GM21447 (cell line): ENCODE results near the gene RASA2.

Experiments
- ATAC-seq: cut with Tn5 transposase; IDR thresholded peaks from one replicate; pipeline ENCODE4 v1.9.1; 2021; ENCODE audit not compliant: unreplicated experiment

Gene RASA2

DNA sequence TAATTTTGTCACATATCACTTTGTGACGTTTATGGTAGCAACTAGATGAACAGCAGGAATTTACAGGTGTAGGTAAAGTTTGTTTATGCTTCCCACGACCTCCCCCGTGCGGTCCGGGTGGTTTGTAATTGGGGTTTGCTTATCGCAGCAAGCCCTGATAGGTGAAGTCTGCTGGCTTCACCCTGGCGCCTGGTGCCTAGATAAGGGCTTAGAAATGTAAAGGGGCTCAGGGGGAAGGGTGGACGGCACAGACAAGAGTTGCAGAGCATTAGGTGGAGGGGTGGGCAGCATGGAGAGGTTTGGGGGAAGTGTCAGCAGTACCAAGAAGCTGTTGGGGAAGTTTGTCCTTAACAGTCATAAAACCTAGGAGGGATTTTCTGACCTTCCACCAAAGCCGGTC, 143.1 kb downstream of the RASA2 start:
- ATAC-seq: no peak

DNA sequence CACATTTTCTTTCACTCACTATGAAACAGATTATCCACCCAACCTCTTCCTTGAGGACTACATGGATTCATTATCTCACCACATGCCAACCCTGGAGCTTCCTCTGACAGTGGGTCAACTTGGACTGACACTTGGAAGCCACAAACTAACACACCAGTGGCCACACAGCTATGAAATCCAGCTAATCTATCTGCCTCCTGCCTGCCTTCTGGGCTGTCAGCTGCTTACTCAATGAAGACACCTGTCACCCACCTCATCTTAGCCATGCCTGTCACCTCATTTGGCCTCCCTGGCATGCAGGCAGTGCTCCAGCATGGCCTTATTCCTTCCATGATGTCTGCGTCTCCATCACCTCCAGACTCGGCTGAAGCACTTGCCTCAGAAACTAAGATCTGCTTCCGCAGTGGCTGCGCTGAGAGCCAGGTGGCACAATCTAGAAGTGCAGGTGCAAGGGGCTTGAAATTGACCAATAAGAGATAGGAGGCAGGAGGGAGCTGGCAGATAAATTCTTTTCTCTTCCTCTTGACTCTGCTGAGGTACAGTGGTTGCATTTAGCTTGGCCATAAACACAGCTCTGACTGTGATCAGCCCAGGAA, 146.1 kb downstream of the RASA2 start:
- ATAC-seq: no peak

DNA sequence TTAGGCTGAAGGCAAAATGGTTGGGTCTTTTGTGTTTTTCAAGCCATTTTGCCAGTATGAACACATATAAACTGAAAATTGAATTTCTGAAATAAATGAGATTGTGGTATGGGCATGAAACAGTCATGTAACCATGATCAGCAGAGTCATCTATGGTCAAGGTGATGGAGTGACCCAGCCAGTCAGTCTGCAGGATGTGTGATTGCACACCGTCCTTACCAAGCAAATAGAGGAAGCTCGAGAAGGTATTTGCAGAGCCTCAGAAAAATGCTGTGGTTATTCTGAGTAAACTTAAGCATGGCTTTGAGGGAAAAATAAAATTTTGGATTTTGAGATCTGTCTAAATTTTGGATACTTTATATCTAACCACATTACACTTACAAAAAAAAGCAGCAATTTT, 155.4 kb downstream of the RASA2 start:
- ATAC-seq: no peak

DNA sequence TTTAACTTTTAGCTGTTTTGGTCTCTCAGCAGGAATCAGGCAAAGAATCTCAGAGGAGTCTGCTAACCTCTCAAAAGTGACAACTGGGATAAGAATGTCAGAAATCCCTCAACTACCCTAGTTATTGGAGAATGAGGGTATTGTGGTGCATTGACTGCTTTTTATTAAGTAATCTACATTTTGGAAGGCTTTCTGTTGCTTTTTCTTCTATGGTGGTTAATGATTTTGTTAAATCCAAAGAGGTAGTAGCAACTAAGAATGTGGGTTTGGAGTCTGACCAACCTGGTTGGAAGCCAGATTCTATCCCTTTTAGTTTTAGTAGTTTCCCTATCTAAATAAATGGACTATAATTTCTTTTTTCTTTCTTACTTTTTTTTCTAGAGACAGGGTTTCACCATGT, 156.6 kb downstream of the RASA2 start:
- ATAC-seq: no peak

DNA sequence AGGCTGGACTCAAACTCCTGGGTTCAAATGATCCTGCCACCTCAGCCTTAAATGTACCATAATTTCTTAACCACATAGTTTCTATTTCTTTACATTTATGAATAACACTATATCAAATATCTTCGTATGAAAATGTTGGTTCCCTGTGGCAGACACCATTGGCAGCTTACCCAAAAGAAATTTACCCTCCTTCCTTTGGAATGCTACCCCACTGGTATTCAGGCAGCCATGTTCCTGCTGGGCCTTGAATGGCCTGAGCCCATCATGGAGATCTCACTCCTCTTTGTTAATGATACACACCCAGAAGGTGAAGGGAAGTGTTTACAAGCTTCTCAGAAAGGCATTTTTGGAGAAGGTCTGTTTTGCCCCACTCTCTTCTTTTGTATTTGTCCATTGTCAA, 157.0 kb downstream of the RASA2 start:
- ATAC-seq: no peak

DNA sequence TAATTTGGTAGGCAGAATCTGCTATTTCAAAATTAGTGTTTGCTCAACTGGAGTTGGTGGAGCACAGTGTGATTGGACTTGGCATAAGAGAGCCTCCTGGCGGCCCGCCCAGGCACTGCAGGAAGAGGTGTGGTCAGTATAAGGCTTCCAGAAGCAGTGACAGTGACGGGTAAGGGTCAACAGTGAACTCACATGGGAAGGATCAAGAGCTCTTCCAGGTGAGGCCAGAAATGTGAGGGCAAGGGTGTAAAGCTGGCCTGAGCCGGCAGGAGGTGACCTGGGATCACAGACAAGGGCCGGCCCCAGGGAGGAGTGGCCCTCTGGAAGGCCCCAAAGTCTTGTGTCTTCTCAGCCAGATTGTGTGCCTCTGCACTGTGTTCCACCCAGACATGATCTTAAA, 158.1 kb downstream of the RASA2 start:
- ATAC-seq: no peak

DNA sequence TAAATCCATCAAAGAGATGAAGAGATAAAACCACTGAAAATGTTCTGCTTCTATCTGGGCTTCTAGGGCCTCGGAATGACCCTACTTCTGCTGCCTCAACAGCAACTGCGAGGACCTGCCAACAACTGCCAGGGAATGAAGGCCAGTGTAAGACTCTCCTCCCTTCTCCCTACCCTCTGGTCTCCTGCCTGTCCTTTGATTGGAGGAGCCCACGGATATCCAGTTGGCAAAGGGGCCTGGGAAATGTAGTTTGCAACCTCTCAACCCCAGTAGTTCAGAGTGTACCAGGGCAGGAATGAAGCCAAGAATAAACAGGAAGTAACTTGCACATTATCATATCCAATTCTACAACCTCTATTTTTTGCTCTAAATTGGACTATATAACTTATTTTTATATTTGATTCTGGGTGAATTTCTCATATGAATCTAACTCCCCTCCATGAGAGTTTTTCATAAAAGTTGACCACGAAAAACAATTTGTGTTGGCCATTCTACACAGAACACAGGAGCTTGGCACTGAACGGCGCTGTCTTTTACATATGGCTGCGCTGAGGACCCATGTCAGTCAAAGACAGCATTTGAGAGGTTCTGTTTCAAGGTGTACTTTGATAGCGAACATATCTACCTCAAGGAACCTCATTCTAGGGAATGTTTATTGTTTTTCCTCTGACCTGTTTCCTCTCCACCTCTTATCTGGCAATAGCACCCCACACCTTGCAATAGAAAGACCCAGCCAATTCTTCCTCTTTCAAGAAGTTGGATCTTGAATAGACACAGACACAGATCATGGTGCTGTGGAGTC, 160.1 kb downstream of the RASA2 start:
- ATAC-seq: no peak

DNA sequence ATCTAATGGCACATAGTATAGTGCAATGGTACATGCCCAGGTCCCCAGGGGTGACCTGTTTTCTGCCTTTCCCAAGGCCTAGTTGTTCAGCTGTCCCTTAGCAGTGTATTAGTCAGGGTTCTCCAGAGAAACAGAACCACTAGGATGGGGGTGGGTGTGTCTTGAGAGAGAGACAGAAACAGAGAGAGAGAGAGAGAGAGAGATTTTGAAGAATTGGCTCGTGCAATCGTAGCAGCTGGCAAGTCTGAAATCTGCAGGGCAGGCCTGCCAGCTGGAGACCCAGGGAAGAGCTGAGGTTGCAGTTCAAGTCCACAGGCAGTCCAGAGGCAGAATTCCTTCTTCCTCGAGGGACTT, 160.7 kb downstream of the RASA2 start:
- no peak for ATAC-seq

DNA sequence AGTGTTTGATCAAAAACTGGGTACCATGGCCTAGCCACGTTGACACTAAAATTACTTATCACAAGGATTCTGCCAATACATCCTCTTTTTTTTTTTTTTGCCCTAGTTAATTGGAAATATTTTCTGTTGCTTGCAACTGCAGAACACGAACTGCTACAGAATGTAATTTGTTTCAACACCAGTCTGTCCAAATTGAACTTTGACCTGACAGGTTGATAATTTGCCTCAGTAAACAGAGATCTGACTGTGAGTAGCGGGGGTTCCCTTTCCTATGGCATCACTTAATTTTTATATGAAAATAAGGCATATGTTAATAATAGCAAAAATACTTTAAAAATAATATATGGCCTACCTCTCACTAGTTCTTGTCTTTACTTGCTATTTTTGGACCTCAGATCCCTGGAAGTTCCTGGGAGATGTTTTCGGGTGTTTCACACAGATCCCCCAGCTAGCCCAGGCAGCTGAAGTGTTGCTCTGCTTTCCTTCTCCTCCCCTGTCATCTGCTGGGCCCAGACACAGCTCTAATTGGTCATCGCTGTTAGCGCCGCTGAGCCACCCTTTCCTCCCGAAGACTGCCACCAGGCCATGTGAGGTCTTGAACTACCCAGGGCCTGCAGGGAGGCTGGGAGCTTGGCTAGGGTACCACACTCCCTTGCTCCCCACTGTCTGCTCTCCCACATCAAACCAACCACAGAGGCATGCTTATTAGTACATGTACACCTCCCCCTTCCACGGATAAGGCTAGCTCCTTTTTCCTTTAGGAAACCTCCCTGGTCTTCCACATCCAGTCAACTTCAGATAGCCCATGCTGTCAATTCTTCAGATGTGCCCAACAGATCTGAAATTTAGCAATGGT, 161.5 kb downstream of the RASA2 start:
- no peak for ATAC-seq

DNA sequence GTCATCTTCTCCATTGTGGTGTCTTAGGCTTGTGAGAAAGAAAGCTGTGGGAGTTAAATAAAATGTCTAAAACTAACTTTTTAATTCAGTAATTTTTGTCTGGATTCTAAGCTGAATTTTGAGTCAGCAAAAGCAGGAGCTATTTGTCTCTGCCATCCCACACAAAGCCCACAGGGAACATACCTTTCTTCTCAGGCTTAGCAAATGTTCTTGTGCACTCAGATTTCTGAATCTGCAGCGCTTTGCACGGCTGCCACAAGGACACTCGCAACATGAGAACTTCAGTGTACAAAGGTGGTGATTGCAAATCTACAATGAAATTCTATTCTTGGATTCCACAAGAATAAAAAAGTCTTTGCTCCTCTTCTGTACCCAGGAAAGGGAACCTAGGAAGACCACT, 163.0 kb downstream of the RASA2 start:
- no peak for ATAC-seq

DNA sequence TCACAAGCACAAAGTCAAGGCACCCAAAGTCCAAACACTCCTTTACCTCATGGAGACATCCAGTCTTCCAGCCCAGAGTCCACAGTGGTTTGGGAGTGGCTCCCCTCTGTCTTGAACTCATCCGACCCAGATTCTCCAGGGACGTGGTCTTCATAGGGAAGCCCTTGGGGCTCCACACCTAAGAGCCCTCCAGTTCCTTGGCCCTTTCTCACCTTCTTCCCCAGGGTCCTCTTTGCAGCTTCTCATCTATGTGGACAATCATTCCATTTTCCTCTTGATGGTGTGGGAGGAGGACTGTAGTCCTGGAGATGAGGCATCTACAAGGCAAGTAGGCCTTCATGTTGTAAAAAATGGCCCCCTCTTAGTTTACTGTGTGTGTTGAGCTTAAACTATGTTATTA, 164.0 kb downstream of the RASA2 start:
- no peak for ATAC-seq

DNA sequence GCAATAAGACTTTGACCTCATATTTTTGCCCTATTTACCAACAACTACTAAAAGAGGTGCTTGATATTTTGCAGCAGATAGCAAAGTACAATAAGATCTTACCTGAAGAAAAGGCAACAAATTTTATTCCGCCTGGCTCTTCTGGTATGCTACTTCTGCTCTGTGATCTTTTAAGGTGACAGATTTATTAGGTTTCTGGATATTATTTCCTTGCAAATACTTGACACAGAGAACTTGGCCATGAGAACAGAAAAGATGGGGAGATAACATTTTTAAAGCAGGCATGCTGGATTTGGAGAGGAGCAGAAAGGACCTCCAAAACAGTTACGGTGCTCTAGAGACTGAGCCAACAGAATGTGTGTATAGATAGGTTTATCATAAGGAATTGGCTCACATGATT, 164.6 kb downstream of the RASA2 start:
- no peak for ATAC-seq

DNA sequence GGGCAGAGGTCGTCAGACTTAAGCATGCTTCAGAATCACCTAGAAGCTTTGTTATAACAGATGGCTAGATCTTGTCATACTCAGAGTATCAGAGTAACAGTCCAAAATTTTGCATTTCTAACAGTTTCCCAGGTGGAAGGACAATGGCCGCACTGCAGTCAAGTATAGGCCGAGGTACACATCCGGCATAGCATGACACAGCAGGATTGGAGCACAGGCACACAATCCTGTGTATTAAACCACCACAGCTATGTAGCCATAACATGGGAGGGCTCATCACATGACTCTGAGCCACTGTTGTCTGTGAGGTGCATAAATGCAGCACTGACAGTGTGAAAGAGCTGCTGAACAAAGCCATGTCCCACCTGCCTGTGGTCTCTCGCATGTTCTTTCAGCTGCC, 165.5 kb downstream of the RASA2 start:
- no peak for ATAC-seq

DNA sequence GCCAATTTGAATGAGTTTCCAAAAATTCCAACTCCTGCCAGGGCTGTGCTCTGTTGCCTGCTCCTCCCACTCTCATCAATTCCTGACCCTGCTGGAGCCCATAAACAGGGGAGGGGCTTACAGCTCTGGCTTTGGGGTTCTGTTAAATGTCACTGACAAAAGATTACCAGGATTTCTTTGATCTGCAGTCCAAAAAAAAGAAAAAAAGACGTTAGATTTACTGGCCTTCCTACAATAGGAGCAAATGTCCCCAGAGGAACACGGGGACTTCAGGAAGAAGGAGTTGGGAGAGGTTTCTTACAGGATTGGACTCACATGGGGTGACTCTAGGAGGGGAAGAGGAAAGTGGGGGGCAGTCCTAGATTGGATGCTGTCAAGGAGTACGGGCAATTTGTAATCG, 167.0 kb downstream of the RASA2 start:
- ATAC-seq: no peak

DNA sequence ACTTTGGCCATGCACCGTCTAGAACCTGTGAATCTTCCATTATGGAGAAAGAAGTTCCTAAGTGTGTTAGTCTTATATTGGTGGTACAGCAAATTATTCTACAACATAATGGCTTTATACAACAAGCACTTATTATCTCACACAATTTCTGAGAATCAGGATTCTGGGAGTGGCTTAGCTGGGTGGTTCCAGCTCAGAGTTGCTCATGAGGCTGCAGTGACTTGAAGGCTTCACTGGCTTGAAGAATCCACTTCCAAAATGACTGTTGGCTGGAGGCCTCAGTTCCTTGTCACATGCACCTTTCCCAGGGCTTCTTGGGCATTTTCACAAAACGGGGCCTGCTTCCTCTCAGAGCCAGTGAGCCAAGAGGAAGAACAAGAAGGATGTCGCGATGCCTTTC, 169.0 kb downstream of the RASA2 start:
- ATAC-seq: no peak

DNA sequence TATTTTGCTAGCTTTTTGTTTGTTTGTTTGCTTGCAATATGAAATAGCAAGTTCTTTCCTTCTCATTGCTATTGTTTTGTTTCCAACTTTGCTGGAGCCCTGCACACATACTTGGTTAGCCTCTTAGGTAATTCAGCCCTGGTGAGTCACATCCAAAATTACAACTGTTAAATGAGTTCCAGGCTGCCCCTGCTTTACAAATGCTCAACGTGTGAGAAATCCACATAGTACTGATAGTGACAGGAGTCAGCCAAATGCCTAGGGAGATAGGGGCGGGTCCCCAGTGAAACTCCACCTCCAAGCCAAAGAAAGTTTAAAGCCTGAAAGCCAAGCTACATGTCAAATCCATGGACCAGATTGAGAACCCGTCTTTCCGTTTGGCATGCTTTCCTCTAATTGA, 169.9 kb downstream of the RASA2 start:
- no peak for ATAC-seq

DNA sequence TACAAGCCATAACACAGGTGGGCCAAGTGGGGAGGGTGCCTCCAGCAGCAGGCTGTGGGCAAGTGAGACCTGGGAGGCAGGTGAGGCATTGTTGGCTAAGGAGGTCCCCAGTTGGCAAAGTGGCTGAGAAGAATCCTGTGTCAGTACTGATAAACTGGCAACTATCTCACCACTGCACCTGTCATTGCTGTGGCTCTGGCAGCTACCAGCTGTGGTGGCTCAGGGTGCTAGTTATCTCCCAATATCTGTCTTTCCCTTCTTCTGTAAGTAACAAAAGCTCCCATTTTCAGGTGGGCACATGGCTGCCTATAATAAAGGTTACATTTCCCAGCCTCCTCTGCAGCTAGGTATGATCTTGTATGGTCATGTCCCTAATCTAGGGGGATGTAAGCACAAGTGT, 170.7 kb downstream of the RASA2 start:
- no peak for ATAC-seq

DNA sequence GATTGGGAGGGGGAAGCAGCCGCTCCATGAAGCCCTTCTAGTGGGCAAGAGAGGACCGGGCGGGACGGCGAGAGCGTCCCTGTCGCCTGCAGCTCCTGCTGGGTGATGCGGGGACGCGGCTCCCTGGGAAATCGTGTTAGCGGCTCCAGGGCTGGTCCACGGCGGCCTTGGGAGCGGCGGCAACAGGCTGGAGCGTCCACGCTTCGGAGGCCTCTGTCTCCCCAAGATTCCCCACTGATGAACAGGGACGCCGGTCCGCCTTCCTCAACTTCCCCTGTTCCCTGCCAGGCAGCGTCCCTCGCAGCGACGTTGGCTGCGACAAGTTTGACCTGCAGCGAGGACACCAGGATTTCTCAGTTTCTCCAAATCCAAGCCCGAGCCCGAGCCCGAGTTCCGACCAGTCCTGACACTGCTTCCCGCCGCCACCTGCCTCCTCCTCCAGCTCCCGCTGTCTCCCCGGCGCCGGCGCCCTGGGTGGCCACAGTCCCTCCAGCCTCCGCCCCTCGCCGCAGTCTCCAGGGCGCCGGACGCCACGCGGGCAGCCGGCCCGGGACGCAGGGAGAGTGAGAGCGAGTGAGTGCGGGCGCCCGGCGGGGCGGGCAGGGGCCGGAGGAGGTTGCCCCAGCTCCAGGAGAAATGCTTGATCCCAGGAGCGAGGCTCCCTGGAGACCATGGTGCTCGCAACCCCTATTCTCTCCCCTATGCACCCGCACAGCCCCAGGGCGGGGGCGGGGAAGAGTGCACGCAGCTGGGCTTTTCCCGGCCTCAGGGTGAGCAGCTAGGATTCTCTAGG, 173.2 kb downstream of the RASA2 start:
- ATAC-seq: no peak

DNA sequence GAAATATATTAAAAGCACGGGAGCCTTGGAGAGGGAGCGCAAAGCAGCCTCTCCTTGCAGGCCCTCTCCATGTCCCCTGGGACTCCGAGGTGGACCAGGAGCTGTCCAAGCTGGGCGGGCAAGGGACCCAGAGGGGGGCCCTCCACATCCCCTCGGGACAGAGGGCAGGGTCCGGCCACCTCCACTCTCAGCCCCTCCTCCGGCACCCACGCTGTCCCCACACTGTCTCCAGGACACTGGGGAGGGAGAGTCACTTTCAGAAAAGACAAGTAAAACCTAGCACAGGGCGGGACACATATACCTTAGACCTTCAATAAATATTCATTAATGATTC, 173.8 kb downstream of the RASA2 start:
- ATAC-seq: no peak

DNA sequence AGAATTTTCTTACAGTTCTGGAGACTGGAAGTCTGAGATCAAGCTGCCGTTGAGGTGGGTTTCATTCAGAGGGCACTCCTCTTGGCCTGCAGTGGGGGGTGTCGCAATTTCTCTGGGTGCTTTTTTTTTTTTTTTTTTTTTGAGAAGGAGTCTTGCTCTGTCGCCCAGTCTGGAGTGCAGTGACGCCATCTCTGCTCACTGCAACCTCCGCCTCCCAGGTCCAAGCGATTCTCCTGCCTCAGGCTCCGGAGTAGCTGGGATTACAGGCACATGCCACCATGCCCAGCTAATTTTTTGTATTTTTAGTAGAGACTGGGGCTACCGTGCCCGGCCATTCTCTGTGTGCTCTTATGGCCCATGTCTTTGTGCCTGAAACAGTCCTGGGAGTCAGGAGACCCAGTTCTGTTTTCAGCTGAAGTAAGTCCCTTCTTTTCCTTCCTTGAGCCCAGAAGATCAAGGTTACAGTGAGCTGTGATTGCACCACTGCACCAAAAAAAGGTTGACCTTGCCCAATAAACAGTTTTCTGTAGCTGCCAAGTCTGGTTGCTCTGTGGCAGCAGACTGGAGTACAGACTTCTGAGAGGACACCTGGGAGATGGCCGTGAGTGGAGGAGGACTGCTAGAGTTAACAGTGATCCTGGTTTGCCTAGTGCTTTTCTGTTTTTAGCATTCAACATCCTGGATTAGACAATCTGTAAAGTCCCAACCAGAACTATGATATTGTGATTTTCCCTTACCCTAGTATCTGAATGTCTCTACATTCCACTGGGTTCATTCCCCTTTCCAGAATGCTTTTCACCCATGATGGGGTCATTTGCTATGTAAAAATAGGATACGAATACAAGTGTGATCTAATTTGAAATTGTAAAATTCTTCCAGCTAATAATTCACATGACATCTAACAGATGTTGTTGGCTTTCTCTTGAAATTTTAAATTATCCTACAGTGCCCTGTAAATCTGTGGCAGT, 174.7 kb downstream of the RASA2 start:
- ATAC-seq: no peak
